ENCODE results near the gene PRR20A.

GRCh38 chr13:57136093-57136492, 4.6 kb upstream of the PRR20A start:
- TF ChIP-seq, protein P1, sequence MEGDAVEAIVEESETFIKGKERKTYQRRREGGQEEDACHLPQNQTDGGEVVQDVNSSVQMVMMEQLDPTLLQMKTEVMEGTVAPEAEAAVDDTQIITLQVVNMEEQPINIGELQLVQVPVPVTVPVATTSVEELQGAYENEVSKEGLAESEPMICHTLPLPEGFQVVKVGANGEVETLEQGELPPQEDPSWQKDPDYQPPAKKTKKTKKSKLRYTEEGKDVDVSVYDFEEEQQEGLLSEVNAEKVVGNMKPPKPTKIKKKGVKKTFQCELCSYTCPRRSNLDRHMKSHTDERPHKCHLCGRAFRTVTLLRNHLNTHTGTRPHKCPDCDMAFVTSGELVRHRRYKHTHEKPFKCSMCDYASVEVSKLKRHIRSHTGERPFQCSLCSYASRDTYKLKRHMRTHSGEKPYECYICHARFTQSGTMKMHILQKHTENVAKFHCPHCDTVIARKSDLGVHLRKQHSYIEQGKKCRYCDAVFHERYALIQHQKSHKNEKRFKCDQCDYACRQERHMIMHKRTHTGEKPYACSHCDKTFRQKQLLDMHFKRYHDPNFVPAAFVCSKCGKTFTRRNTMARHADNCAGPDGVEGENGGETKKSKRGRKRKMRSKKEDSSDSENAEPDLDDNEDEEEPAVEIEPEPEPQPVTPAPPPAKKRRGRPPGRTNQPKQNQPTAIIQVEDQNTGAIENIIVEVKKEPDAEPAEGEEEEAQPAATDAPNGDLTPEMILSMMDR (IDR thresholded peaks at IDR 0.05; ENCODE audit: low read depth, low read length, missing input control) = no peak
- TF ChIP-seq YY1 (IDR thresholded peaks at IDR 0.05) (no peak), TAF1 (conservative IDR thresholded peaks at IDR 0.05) (no peak), FOXA1 (IDR thresholded peaks at IDR 0.05) (no peak), ZBTB33 (IDR thresholded peaks at IDR 0.05) (no peak), RXRA (IDR thresholded peaks at IDR 0.05) (no peak), SP1 (IDR thresholded peaks at IDR 0.05) (no peak), HNF4G (IDR thresholded peaks at IDR 0.05) (no peak), ATF3 (IDR thresholded peaks at IDR 0.05) (no peak), JUND (IDR thresholded peaks at IDR 0.05) (no peak), GABPA (IDR thresholded peaks at IDR 0.05 in 1 of 2, conservative IDR thresholded peaks at IDR 0.05 in 1 of 2) (no peak)
- TF ChIP-seq, protein P2, sequence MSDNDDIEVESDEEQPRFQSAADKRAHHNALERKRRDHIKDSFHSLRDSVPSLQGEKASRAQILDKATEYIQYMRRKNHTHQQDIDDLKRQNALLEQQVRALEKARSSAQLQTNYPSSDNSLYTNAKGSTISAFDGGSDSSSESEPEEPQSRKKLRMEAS (IDR thresholded peaks at IDR 0.05) = no peak

All from liver (tissue), 3 donors.